Fibroblast of skin of back (primary cell): ENCODE data around the gene GSTO2.

ENCODE experiments used
- DNase-seq: peaks from one replicate; pipeline ENCODE4 v3.0.0-alpha.2; 2013

The GSTO2 gene

DNA sequence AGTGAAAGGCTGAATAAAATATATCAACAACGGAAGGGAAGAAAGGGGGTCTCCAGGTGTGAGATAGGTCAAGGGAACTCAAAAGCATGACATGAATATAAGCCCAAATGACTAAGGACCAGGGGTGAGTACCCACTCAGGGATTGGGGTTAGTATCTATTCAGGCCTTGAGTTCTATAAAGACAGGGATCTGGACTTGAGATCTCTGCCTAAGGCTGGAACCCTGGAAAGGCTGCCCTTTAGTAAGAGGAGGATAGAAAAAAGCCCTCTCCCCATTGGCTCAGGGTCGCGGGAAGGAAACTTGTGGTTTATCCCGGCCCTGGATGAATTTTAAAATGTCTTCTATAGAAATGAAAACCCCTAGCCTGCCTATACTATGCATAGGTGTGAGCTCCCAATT lies 71.7 kb downstream of the GSTO2 start:
- no peak for DNase-seq

DNA sequence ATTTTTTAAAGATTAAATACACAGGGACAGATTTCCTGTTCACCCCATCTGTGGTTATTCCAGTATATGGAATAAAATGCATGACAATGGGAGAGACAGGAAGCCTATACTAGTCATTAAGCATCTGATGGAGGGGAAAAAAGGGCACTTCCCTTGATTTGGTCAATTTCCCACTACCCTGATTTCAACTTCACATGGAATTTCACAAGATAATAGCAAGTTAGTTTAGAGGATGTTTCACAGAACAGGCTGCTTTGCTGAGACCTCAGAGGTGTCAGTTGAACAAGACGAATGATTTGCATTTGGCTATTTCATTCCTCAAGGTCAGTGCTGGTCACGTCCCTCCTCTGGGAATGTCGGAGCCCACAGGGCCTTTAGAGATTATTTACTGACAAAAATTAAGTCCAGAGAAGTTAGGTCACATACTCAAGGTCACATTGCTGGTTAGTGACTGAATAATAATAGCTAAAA lies 74.0 kb downstream of the GSTO2 start:
- peak; percentile 46 for DNase-seq

DNA sequence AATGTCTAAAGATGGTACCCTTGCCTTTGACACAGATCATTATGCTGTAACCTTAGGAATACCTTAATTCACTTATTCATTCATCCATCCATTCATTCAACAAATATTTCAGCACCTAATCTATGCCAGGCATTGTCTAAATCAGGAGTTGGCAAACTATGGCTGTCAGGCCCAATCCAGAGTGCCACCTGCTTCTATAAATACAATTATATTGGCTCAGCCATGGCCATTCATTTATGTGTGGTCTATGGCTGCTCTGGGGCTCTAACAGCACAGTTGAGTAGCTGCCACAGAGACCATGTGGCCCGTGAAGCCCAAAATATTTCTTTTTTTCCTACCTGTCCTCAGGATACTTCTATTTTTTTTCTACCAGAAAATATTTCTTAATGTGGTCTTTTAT lies 75.2 kb downstream of the GSTO2 start:
- DNase-seq: no peak

DNA sequence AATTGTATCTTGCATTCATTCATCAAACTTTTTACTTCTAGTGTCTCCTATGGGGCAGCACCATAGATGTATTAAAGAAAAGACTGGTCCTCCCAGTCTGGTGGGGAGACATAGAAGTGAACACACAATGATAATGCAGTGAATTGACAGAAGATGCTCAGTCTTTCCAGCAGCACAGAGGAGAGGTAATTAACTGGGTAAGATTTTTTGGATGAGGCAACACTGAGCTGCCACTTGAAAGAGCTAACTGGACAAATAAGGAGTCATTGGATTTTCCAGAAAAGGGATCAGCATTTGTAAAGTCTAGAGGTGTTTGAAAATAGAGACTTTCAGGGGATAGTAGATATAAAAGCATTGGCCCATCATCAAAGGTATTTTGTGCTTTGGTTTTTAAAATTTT lies 76.5 kb downstream of the GSTO2 start:
- no peak for DNase-seq

DNA sequence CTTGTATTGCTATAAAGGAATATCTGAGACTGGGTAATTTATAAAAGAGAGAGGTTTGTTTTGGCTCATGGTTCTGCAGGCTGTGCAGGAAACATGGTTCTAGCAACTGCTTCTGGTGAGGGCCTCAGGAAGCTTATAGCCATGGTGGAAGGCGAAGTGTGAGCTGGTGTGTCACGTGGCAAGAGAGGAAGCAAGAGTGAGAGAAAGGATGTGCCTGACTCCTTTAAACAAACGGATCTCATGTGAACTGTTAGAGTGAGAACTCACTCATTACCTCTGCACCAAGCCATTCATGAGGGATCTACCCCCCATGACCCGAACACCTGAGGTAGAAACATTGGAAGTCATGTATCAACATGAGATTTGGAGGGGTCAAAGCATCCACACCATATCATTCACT lies 77.0 kb downstream of the GSTO2 start:
- DNase-seq: no peak

DNA sequence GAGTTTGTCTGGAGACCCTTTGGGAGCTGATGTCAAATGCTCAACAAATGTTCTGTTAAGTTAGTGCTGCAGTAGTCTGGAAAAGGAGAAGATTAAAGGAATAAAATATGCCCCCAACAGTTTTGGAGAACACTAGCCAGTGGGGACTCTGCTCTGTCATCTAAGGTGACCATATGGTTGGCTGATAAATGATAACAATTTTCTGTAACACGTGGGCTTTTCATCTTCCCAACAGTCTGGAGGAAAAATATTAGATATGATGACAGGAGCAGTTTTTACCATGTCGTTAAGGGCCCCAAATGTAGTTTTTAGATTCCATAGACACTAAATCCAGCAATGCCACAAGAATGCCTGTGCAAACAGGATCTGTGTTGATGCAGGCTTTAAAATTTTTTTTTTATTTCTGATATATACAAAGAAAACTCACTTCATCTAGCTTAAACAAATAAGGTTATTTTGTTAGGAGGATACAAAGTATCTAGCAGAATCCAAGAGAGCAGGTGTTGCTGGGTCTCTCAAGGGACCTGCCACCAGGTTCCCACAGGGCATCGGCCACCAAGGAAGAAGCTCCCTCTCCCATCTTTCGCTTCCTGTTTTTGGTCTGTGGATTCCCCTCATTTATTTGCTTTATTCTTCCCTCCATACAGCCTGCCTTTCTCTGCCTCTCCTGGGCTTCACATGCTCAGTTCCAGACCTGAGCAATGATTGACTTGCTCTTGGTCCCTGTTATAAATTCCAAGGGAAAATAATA lies 78.5 kb downstream of the GSTO2 start:
- peak; percentile 60 for DNase-seq

DNA sequence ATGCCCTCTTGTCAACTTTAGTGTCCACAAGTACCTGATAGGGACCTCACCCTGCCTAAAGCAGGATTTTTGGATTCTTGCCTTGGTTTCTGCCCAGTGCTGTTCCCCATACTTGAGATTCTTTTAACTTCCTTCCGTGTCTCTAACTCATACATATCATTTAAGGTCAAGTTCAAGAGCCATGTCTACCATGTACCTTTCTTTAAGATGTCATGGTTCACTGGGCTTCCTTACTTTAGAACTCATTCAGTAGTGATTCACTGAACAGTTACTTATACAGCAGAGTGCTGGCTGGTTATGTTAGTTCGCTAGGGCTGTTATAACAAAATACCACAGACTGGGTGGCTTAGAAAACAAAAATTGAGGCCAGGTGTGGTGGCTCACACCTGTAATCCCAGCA lies 79.6 kb downstream of the GSTO2 start:
- no peak for DNase-seq

DNA sequence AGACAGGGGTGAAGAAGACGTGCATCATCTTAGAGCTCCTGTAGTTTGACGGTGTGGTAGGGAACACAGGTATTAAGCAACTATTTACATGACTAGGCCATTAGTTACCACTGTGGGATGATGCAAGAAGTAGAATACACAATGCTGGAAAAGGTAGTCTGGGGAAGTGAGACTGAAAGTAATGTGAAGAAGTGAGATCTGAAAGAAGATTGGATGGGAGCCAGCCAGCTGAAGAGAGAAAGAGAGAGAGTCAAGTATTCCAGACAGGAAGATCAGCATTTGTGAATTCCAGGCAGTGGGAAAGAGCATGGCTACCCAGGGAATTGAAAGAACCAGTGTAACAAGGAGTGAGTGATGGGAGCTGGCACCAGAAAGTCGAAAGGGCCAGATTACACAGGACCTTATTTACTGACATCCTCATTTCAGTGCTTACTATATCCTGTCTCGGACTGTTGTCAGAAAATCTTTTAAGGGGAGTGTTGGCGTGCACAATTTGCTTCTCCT lies 80.7 kb downstream of the GSTO2 start:
- peak; percentile 42 for DNase-seq

DNA sequence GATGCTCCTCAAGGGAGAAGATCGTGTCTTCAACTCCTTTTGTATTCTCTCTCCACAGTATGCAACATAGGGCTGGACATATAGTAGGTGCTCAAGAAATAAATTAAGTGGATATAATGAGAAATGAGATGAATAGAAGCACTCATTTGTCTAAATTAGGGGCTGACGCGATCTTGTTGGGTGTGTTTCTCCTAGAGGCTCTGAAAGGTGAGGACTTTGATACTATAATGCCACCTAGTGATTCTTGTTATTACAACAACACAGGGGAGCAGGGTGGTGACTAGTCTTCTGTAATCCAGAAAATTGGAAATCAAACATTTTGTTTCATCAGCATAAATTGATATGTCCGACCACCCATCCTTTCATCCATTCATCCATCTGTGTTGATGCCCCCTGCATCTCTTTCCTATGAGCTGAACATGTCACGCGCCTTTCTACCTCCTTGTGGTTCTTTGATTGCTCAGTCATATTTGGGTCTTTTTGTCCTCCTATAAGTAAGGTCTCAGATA lies 81.2 kb downstream of the GSTO2 start:
- peak; percentile 72 for DNase-seq

DNA sequence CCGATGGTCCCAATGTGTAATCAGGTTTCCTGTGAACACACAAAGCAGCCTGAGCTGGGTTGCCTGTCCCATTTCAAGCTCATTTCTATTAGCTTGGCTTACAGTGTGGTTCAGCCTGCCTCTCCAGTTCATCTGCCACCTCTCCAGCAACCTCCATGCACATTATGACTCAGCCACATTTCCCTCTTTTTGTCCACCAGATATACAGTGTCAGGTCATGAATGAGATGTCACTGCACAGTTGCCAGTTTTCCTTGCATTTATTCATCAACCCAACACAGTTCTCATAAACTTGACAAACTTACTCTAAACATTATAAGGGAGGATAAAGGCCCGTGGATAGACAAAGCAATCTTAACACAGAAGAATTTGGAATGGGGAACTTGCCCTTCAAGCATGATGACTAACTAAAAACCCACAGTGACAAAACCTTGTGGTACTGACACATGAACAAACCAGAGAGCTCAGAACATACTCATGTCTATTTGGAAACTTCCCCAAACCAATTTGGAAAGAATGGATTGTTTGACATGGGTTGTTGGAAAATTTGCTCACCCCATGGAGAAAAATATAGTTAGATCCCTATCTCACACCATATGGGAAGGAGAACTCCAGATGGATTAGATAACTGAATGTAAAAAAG lies 82.2 kb downstream of the GSTO2 start:
- peak; percentile 79 for DNase-seq

DNA sequence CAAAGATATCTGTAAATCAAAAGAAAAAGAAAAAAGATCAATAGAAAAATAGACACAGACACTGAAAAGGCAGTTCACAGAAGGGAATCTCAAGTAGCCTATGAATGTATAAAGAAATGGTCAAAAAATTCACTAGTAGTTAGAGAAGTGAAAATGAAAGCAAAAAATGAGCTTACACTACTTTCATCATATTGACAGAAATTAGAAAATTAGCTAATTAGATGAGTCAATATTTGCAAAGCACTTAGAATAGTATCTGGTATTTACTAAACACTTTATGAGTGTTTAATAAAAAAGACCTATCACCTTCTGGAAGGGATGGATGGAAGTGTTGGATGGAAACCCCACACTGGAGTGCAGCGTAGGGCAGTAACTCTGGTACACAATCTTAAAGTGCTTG lies 82.9 kb downstream of the GSTO2 start:
- no peak for DNase-seq

DNA sequence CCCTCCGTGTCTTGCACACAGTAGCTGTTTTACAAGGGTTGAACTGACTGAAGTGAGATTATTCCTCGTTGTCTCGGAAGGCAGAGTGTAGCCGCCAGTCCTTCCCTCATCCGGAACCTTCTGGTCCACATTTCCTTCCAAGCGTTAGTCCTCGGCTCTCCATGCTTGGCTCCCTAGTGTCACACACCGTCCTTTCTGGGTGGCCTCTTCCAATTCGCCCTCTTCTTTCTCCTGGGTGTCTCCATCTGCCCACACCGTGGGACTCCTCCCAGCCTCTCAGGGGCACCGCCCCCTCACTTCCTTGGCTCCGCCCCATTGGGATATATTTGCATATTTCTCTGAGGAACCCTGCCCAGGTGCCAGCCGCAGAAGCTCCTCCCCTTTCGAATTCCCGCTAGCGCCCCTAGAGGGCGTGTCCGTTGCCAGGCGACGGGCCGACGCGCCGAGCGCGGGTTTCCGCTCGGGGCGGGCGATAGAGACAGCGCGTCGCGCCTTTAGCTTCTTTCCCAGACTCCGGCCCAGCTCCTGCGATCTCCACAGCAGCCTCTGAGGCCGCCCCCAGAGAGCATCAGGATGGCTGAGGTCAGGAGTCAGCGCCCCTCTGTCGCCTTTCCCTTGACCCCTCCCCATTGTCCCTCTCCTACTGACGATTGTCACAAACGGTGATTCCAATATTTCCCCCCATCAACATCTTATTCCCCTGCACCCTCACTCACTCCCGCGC lies 84.5 kb downstream of the GSTO2 start, which contains the start of gene CFAP58:
Gene CFAP58, plus strand, starts transcription at position 509 of the 724 bp plus-strand sequence. Its CDS starts 65 bp downstream, at position 574.
- peak; percentile 81 for DNase-seq
